GM12874 (cell line): ENCODE measurements around the gene TRIM2.

Experiments
- CTCF ChIP-seq: IDR thresholded peaks from 2 replicates; pipeline ENCODE4 v1.5.1; 2011; ENCODE audit warnings: low read depth, mild to moderate bottlenecking, control low read depth, low read length, moderate library complexity; ENCODE audit not compliant: insufficient read depth

Gene TRIM2

GRCh38 chr4:153207567-153207966 is 3.3 kb downstream of the TRIM2 start:
- TF ChIP-seq CTCF, result peak; percentile 10; the same call in 1 of the 2 replicates

GRCh38 chr4:153209410-153209809 is 5.2 kb downstream of the TRIM2 start:
- no peak for TF ChIP-seq CTCF

- no peak for TF ChIP-seq CTCF
Measured at GRCh38 chr4:153210727-153211126, 6.5 kb downstream of the TRIM2 start.

- no peak for TF ChIP-seq CTCF
Measured at GRCh38 chr4:153211986-153212728, 7.9 kb downstream of the TRIM2 start.

- no peak for TF ChIP-seq CTCF
Measured at GRCh38 chr4:153212736-153213135, 8.5 kb downstream of the TRIM2 start.

- TF ChIP-seq CTCF, result no peak
Measured at GRCh38 chr4:153215921-153216320, 11.7 kb downstream of the TRIM2 start.

- TF ChIP-seq CTCF, result no peak
Measured at GRCh38 chr4:153216546-153216945, 12.3 kb downstream of the TRIM2 start.
